Dermis blood vessel endothelial cell (primary cell): ENCODE results near the gene RASEF. TPM values are rescaled to one million over a fixed set of nuclear protein-coding genes. Genes with fewer than 3 reads are reported as not detected.

Experiments used
- DNase-seq: peaks from one replicate; pipeline ENCODE4 v3.0.0; 2010
- total RNA-seq: library from RNA; depleted of rRNA; stranded (reverse); fragments of >200 nt; gene quantifications from 2 replicates; pipeline ENCODE4 v1.2.3, GENCODE V29; 2014

Gene RASEF
- total RNA-seq, 1 donor from 2014 or later = 0.17 TPM

- DNase-seq = no peak
Observed at GRCh38 chr9:83056174-83056573, 6.8 kb downstream of the RASEF start.

GRCh38 chr9:83047839-83048775 lies 14.8 kb downstream of the RASEF start:
- DNase-seq = no peak

- no peak for DNase-seq
Observed at GRCh38 chr9:83043597-83043996, 19.3 kb downstream of the RASEF start.

GRCh38 chr9:83041771-83042170 lies 21.2 kb downstream of the RASEF start:
- no peak for DNase-seq

GRCh38 chr9:83039303-83039702 lies 23.6 kb downstream of the RASEF start:
- DNase-seq = no peak

- no peak for DNase-seq
Observed at GRCh38 chr9:83036043-83036442, 26.9 kb downstream of the RASEF start.

- DNase-seq = no peak
Observed at GRCh38 chr9:83035143-83035542, 27.8 kb downstream of the RASEF start.

GRCh38 chr9:83034587-83034986 lies 28.4 kb downstream of the RASEF start:
- DNase-seq = no peak

GRCh38 chr9:83034026-83034425 lies 28.9 kb downstream of the RASEF start:
- DNase-seq = no peak

- no peak for DNase-seq
Observed at GRCh38 chr9:83032065-83032625, 30.8 kb downstream of the RASEF start.

GRCh38 chr9:83030391-83031107 lies 32.4 kb downstream of the RASEF start:
- no peak for DNase-seq

GRCh38 chr9:83029531-83030137 lies 33.3 kb downstream of the RASEF start:
- DNase-seq = no peak

GRCh38 chr9:83027153-83027891 lies 35.6 kb downstream of the RASEF start:
- no peak for DNase-seq

GRCh38 chr9:83024506-83025125 lies 38.3 kb downstream of the RASEF start:
- no peak for DNase-seq

GRCh38 chr9:83023151-83023550 lies 39.8 kb downstream of the RASEF start:
- no peak for DNase-seq

GRCh38 chr9:83020864-83021263 lies 42.1 kb downstream of the RASEF start:
- no peak for DNase-seq

GRCh38 chr9:83020327-83020726 lies 42.6 kb downstream of the RASEF start:
- DNase-seq = no peak

GRCh38 chr9:83019246-83019645 lies 43.7 kb downstream of the RASEF start:
- DNase-seq = no peak

- no peak for DNase-seq
Observed at GRCh38 chr9:83015897-83016296, 47.0 kb downstream of the RASEF start.

GRCh38 chr9:83013867-83014605 lies 48.9 kb downstream of the RASEF start:
- no peak for DNase-seq
